Measurements from ENCODE around the gene TLE5.

The TLE5 gene

GRCh38 chr19:3003046-3003445, 59.2 kb downstream of the TLE5 start:
- no peak for TF ChIP-seq CTCF (IDR thresholded peaks at IDR 0.05; ENCODE audit: control insufficient read depth, insufficient read depth, low read depth, low read length, missing control alignments)
- no peak overlapping the region for H3K4me3 ChIP-seq (ENCODE audit: control insufficient read depth, low read depth, low read length)
- DNase-seq (ENCODE audit: low read depth): no peak
